ENCODE data around the gene JUN.

Gene JUN

GRCh38 chr1:58782178-58783089 is 1.4 kb downstream of the JUN start:
- DNase-seq, result peak; percentile 58

- peak; percentile 68 for DNase-seq
These were observed 2.2 kb downstream of the JUN start for GRCh38 chr1:58781541-58782177.

- peak; percentile 82 for DNase-seq
These were observed 2.9 kb downstream of the JUN start for GRCh38 chr1:58780836-58781452.

DNA sequence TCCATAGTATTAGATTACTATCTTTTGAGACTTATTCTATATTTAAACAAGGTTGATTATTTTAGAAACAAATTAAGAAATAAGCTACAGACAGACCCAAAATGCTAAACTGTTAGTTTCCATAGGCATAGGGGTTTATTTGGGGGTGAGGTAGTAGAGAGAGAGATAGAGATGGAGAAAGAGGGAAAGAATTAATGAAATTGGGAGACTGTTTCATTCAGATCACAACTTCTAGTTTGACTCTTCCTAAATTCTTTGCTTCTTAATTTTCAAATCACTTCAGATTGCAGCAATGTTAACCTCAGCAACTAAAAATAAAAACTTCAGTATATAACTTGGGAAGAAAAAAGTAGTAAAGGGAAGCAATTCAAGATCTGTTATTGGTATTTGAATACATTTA is 3.4 kb downstream of the JUN start:
- DNase-seq, result no peak

DNA sequence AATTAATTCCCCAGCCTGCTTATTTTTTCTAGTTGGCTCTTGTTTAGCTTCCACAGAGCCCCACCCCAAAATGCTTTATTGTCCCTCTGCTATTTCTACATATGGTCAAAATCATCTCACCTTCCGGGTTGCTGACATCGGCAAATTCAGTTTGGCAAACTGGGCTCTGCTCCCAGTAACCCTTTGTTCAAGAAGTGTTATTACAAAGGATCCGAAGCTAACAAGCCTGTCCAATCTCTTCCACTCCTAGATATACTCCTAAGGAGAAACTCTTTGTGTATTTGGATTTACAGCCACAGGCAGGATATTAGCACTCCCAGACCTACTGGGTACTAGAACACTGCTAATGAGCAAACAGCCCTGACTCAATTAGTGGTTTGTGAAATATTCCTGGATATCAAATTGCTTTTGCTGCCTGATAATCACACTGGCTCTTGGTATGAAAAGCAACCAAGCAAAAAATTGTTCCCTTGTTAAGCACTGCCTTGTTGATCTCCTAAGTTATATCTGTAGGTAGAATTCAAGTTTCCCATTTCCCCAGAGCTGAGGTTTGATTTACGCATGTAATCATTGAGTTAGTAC is 4.0 kb downstream of the JUN start:
- DNase-seq, result peak; percentile 40

GRCh38 chr1:58779059-58779754 is 4.6 kb downstream of the JUN start:
- no peak for DNase-seq

DNA sequence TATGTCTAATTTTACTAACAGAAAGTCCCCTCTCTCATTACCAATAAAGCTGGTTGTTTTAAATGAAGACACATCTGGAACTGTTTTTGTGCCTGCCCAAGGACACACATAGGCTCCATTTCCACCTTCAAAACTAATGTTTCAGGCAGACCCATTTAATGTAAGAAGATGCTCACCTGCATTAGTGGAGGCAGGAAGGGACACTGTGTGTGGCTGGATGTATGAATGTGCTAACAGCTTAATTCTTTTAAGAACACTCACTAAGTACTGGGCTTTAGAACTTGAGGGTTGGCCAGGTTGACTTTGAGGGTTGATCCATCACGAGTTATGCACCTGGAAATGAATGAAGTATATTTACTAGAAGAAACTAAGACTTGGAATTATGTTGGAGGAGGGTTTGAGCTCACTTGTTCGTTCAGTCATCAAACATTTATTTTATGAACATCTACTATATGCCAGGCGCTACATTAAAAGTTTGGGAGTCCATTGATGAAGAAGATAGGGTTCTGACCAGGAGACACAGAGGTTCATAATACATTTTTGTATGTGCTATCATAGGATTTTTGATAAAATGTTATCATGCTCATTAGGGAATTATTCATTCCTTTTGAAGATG is 5.4 kb downstream of the JUN start:
- DNase-seq, result no peak

DNA sequence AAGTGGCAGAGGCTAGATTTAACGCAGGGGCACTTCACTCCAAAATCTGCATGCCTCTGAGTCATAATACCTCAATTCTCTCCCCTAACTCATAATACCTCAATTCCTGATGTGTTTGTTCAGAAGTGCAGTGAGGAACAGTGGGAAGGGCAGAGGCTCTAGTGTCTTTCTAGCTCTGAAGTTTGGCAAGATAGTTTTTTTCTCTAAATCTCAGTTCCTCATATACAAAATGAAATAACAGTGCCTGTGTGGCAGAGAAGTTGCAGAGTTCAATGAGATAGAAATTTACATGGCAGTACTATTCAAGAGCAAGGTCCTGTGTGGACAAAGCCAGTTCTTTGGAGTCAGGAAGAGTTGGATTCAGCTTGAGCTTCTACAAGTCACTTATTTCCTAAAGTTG is 9.8 kb downstream of the JUN start:
- no peak for DNase-seq

DNA sequence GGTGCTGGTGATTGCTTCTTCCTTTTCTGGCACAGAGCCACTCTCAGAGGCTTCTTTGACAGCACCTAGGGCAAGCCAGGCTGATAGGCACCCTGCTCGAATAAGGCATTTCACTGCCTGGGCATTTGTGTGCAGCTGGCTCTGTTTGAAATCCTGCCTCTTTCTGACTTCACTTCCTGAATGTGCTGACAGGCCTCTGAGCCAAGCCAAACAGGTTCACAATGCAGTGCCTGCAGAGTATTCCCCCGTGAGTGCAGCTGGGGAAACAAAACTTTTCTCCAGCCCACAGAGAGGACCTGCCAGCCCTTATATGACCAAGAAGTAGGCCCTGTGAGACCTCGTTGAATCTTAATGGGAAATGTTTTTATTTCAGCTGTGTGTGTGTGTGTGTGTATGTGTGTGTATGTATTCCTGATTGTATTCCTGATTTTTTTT is 10.4 kb downstream of the JUN start:
- peak; percentile 7 for DNase-seq

- DNase-seq, result no peak
These were observed 14.0 kb downstream of the JUN start for GRCh38 chr1:58769809-58770320.

GRCh38 chr1:58768971-58769808 is 14.7 kb downstream of the JUN start:
- no peak for DNase-seq

GRCh38 chr1:58768191-58768731 is 15.6 kb downstream of the JUN start:
- no peak for DNase-seq

DNA sequence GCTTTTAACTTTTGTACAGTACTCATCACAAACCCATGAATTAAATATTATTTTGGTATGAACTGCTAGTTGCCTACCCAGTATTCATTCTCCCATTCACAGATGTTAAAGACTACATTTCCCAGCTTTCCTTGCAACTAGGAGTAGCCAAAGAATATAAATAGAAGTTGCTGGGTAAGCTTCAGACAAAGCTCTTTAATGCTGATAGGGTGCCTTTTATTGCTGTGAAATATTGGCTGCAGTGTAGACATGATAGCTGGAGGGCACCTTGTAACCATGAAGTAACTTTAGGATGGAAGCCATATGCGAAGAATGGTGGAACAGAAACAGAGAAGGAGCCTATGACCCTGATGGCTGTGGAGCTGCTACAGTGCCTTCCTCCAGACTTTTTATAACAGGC is 16.7 kb downstream of the JUN start:
- DNase-seq, result no peak

DNA sequence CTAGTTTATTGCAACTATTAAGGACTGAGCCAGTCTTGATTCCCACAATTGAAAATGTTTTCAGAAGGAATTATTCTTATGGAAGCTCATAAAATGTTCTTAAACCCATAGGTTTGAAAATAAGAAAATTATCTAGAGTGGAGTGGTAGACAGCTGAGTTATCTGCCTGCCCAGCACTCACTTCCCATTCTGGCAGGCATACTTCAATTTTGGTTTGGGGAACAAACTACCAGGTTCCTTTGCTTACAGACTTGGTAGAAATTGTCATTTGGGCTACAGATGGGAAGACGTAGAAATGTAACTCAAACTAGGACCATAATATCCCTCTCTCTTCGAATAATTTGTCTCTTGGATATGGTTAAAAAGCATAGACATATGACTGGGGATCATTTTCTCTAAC is 18.4 kb downstream of the JUN start:
- no peak for DNase-seq

DNA sequence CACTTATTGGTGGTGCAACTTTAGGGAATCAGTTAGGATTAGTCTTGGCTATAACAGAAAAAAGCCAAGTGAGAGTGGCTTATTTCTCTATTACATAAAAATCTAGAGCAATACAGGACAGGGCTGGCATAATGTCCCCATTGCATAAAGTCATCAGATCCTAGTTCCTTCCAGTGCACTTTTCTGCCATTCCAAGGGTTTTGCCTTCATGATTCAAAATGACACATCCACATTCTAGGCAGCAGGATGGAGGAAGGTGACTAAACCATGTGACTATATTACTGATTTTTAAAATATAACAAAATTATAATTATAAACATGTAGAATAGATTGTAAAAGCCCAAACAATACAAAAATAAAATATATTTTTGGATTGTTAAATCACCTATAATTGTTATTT is 18.8 kb downstream of the JUN start:
- DNase-seq, result no peak

- DNase-seq, result no peak
These were observed 19.4 kb downstream of the JUN start for GRCh38 chr1:58764294-58764978.

GRCh38 chr1:58763214-58763613 is 20.6 kb downstream of the JUN start:
- no peak for DNase-seq

GRCh38 chr1:58762806-58763205 is 21.0 kb downstream of the JUN start:
- no peak for DNase-seq

DNA sequence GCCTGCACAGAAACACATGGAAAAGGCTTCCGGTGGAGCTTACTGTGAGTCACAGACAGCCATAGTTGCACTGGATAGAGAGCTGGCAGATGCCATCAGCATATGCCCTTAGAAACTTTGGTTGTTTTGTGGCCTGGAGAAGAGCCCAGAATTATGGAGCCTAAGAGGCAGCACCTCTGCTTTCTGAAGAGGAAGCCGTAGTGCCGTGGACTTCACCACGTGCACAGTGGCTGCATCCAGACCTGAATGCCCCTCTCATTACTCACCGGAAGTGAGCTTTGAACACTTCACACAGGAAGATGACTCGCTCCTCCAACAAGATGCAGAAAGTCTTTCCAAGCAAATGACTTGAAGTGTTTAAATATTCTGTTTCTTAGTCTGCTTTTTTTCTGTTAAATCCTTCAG is 28.4 kb downstream of the JUN start:
- DNase-seq, result peak; percentile 52

Data from CD4-positive, alpha-beta T cell treated with Interferon gamma for 1 hour (primary cell).